Stimulated activated effector memory CD8-positive, alpha-beta T cell treated with anti-CD3 and anti-CD28 coated beads, Interleukin-12 subunit alpha, Interleukin-12 subunit beta, amount 100 ng/mL, for 72 hours (primary cell): ENCODE results near the gene ZC4H2.
A peak's percentile ranks its signal among the peaks of the same experiment; 100 is the strongest.
"Not testable (repeated sequence)": the region's sequence is repeated elsewhere in the genome, so short reads cannot be mapped to it uniquely, and the experiment has no call there.

Source experiments
- ATAC-seq: fragments of 150-1000 bp; cut with Tn5 transposase; 2 replicates; pipeline ENCODE4 v1.10.0; 2021
- DNase-seq, 2 donors: peaks; one replicate each; pipeline ENCODE4 v3.0.0; 2021 to 2022; ENCODE audit warnings: low spot score in 2 of 2
- H3K27ac Mint-ChIP-seq: one replicate; pipeline ENCODE4 v1.8.0; 2022; ENCODE audit warnings: mild to moderate bottlenecking, mixed read lengths
- H3K36me3 Mint-ChIP-seq: one replicate; pipeline ENCODE4 v1.8.0; 2022; ENCODE audit warnings: mild to moderate bottlenecking, mixed read lengths
- H3K4me1 Mint-ChIP-seq: one replicate; pipeline ENCODE4 v1.8.0; 2022; ENCODE audit warnings: mixed read lengths
- H3K4me3 Mint-ChIP-seq: one replicate; pipeline ENCODE4 v1.8.0; 2022; ENCODE audit warnings: mild to moderate bottlenecking, mixed read lengths
- H3K9me3 Mint-ChIP-seq: one replicate; pipeline ENCODE4 v1.8.0; 2022; ENCODE audit warnings: mixed read lengths

Gene ZC4H2, protein sequence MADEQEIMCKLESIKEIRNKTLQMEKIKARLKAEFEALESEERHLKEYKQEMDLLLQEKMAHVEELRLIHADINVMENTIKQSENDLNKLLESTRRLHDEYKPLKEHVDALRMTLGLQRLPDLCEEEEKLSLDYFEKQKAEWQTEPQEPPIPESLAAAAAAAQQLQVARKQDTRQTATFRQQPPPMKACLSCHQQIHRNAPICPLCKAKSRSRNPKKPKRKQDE

GRCh38 chrX:64975989-64976672, at the start of gene ZC4H2:
Gene ZC4H2 (minus strand): TSS chrX:64976450. CDS start chrX:64976377, 73 bp downstream.
- no peaks in the 10 kb centered on the region for H3K9me3 Mint-ChIP-seq
- DNase-seq: peak; percentile 4 to 65
- H3K27ac Mint-ChIP-seq: peak within 1 kb of the TSS; percentile 89
- no peaks in the 10 kb centered on the region for H3K4me1 Mint-ChIP-seq
- peak; percentile 99 for ATAC-seq
- peak within 1 kb of the TSS; percentile 96 for H3K4me3 Mint-ChIP-seq
- no peaks in the 10 kb centered on the region for H3K36me3 Mint-ChIP-seq

DNA sequence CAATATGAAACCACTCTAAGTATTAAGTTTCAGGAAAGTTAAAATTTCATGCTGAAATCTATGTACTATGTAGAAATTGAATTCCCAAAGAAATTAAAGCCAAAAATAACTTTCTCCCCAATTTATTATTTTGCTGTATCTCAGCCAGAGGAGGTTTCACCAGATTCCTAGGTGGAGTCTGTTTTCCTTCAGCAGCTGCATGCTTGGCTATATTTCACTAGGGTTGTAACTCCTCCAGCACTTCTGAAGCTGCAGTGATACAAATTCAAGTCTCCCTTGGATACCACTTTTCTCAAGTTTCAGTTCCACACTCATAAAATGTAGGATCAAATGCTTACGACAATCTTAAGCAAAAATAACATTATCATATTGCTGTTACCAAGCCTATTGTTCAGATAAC, 41.2 kb upstream of the ZC4H2 start:
- Mint-ChIP-seq H3K36me3 (no peaks in the 10 kb centered on the region), H3K4me3 (no peak overlapping the region), H3K4me1 (no peaks in the 10 kb centered on the region), H3K9me3 (peaks cover 3% of the 10 kb centered on the region), H3K27ac (no peak overlapping the region)
- ATAC-seq (no peak), DNase-seq (no peak)

DNA sequence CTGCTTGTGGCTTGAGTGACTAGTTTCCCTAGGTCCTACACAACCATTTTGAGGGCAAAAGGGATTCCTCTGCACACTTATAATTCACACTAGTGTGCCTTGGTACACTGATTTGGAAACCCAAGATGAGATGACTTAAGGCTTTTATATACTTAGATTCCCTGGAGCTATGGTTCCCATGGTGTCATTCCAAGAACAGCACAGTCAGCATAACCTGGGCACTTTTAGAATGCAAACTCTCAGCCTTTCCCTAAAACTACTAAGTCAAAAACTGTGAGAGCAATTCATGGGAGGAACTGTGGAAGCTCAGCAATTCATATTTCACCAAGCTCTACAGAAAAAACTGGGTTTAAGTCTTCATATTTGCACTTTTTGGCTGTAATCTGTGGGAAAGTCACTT, 38.0 kb upstream of the ZC4H2 start:
- ATAC-seq: no peak
- Mint-ChIP-seq H3K4me3 (no peak overlapping the region), H3K4me1 (no peaks in the 10 kb centered on the region), H3K27ac (no peak overlapping the region), H3K9me3 (no peaks in the 10 kb centered on the region), H3K36me3 (no peaks in the 10 kb centered on the region)
- no peak for DNase-seq

- ATAC-seq (no peak), DNase-seq (no peak)
- Mint-ChIP-seq H3K27ac (no peak overlapping the region), H3K4me3 (no peak overlapping the region), H3K9me3 (no peaks in the 10 kb centered on the region), H3K4me1 (no peaks in the 10 kb centered on the region), H3K36me3 (no peaks in the 10 kb centered on the region)
Measured at GRCh38 chrX:65009459-65009858, 33.2 kb upstream of the ZC4H2 start.

DNA sequence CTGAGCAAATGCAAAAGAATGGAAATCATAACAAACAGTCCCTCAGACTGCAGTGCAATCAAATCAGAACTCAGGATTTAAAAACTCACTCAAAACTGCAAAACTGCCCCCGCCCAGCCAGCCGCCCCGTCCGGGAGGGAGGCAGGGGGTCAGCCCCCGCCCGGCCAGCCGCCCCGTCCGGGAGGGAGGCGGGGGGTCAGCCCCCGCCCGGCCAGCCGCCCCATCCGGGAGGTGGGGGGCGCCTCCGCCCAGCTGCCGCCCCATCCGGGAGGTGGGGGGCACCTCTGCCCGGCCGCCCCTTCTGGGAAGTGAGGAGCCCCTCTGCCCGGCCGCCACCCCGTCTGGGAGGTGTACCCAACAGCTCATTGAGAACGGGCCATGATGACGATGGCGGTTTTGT, 26.0 kb upstream of the ZC4H2 start:
- H3K36me3 Mint-ChIP-seq, H3K4me1 Mint-ChIP-seq, H3K27ac Mint-ChIP-seq, H3K4me3 Mint-ChIP-seq, H3K9me3 Mint-ChIP-seq, DNase-seq, ATAC-seq: not testable (repeated sequence)

GRCh38 chrX:64996805-64997204, 20.6 kb upstream of the ZC4H2 start:
- ATAC-seq: no peak

DNA sequence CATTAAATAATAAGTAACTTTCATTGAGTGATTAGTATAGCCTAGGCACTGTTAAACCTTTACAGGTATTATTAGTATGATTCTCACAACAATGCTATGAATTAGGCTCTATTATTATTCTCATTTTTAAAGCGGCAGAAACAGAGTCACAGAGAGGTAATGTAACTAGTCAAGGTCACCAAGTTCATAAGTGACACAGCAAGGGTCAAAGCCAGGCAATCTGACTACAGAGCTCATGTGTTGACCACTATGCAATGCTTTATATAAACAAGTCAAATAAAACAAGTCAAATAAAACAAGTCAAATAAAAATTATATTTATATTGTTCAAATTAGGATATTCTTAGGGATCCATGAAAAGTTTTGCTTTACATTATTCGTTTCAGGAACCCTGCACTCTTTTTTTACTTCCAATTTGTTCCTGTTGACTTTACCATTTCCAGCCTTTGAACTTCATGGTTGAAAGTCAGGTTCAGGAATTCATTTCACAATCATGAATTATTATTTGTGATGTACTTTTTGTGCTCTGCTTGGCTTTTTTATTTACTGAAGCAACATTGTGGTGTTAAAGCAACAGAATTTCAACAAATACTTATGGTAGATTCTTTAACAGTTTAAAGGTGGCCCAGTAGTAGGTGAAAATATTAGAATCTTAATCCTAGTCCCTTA, 18.0 kb upstream of the ZC4H2 start:
- Mint-ChIP-seq H3K9me3 (no peaks in the 10 kb centered on the region), H3K36me3 (no peaks in the 10 kb centered on the region), H3K4me3 (no peak overlapping the region), H3K4me1 (no peaks in the 10 kb centered on the region), H3K27ac (no peak overlapping the region)
- DNase-seq (no peak), ATAC-seq (no peak)

More at GRCh38 chrX:64996805-64997204, 20.6 kb upstream of the ZC4H2 start:
- no peaks in the 10 kb centered on the region for H3K36me3 Mint-ChIP-seq
- DNase-seq: no peak
- H3K27ac Mint-ChIP-seq: no peak overlapping the region
- no peaks in the 10 kb centered on the region for H3K9me3 Mint-ChIP-seq
- no peaks in the 10 kb centered on the region for H3K4me1 Mint-ChIP-seq
- no peak overlapping the region for H3K4me3 Mint-ChIP-seq

DNA sequence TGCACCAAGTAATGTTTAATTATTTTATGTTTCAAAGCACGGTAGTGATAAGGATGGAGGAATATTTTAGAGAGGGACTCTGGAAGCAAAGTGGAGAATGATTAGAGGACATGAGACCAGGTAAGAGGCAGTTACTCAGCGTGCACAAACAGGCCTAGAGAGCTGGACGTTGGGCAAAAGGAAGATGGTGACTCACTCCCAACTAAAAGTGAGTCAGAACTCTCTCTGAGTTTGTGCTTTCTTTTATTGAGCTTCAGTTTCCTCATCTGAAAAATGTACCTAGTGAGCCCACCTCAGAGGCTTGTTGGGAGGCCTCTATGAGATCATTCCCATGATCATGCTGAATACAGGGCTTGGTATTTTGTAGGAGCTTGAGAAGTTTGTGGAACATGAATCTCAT, 1.6 kb upstream of the ZC4H2 start:
- Mint-ChIP-seq H3K27ac (no peak overlapping the region), H3K36me3 (no peaks in the 10 kb centered on the region), H3K4me1 (no peaks in the 10 kb centered on the region), H3K9me3 (no peaks in the 10 kb centered on the region), H3K4me3 (no peak overlapping the region)
- ATAC-seq (no peak), DNase-seq (no peak)

DNA sequence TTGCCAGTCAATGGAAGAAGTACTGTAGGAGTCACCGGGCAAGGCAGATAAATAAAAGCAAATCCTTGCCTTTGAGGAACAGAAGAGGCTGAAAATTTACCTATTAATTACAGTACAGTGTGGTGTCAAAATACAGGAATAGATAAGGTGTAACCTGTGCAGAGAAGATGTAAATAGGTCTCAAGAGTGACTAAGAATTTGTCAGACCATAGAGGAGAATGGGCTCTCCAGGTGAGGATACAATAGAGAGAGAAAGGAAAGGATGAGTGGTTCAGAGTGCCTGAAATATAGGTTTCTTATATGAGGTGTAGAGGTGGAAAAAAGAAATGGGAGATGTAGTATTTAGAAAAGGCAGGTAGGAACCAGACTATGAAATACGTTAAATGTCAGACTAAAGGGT, 801 bp upstream of the ZC4H2 start:
- H3K36me3 Mint-ChIP-seq: no peaks in the 10 kb centered on the region
- no peak overlapping the region for H3K27ac Mint-ChIP-seq
- H3K4me1 Mint-ChIP-seq: no peaks in the 10 kb centered on the region
- H3K9me3 Mint-ChIP-seq: no peaks in the 10 kb centered on the region
- peak overlapping the region; percentile 96 for H3K4me3 Mint-ChIP-seq
- no peak for DNase-seq
- ATAC-seq: no peak

DNA sequence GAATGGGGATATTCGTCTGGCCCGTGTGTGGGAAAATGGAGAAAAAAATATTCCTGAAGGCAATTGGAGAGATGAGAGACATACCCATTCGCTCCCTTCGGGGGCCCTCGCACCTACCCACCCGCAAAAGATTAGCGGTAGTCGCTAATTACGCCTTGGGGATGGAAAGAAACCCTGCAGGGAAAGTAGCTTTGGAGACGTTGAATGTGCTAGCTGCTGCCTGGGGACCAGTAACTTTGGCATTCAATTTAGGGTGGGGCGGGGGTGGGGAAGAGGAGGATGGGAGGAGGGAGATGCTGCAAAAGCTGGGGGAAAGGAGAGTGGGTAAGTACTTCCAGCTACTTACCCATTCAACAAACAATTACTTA, 407 bp upstream of the ZC4H2 start:
- ATAC-seq (no peak), DNase-seq (no peak)
- peak overlapping the region; percentile 96 for H3K4me3 Mint-ChIP-seq
- no peaks in the 10 kb centered on the region for H3K36me3 Mint-ChIP-seq
- H3K27ac Mint-ChIP-seq: peak overlapping the region; percentile 89
- H3K4me1 Mint-ChIP-seq: no peaks in the 10 kb centered on the region
- H3K9me3 Mint-ChIP-seq: no peaks in the 10 kb centered on the region

DNA sequence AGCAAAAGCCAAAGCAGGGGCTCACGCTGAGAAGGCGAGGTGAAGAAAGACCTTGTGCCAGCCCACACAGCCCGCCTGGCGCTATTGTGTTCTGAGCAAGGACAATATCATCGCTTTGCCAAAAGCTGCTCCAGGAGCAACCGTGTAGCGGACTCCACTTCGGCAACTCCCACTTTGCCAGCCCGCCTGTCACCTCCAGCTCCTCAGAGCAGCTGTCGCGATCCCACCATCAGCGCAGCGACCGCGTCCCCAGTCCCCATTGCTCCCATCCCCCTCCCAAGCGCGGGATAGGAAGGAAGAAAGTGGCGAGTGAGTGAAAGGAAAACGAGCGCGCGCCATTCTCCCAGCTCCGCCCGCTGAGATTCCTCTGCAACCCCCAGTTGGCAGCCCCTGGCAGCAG, 759 bp downstream of the ZC4H2 start:
- no peaks in the 10 kb centered on the region for H3K36me3 Mint-ChIP-seq
- ATAC-seq (peak; percentile 59), DNase-seq (peak; percentile 1 to 46)
- H3K9me3 Mint-ChIP-seq: no peaks in the 10 kb centered on the region
- H3K4me1 Mint-ChIP-seq: no peaks in the 10 kb centered on the region
- H3K4me3 Mint-ChIP-seq: peak overlapping the region; percentile 96
- H3K27ac Mint-ChIP-seq: peak overlapping the region; percentile 89

DNA sequence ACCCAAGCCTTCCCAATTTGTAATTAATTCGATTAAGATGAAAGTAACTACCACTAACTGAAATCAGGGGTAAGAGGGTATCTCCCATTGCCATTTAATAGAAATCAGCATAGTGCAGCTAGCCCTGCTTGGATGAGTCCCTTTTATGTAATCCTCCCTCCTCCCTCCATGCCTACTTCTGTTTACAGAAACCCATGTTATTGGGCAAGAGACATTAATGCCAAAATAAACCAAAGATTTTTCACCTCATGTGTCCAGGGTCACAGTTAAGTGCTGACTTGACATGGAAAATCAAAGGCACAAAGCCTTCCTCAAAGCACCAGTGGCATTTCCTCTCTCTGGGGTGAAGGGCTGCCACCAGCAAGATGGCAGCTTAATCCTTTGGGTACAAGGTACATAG, 50.8 kb downstream of the ZC4H2 start:
- DNase-seq (no peak), ATAC-seq (no peak)
- Mint-ChIP-seq H3K4me1 (no peaks in the 10 kb centered on the region), H3K9me3 (peaks cover 12% of the 10 kb centered on the region), H3K36me3 (peaks cover 5% of the 10 kb centered on the region), H3K27ac (no peak overlapping the region), H3K4me3 (no peak overlapping the region)

GRCh38 chrX:64908121-64908520, 68.1 kb downstream of the ZC4H2 start:
- DNase-seq (no peak), ATAC-seq (no peak)
- Mint-ChIP-seq H3K4me1 (no peaks in the 10 kb centered on the region), H3K9me3 (peaks cover 14% of the 10 kb centered on the region), H3K4me3 (no peak overlapping the region), H3K27ac (no peak overlapping the region), H3K36me3 (no peaks in the 10 kb centered on the region)

GRCh38 chrX:64894454-64895038, 81.7 kb downstream of the ZC4H2 start:
- Mint-ChIP-seq H3K9me3 (peaks cover 2% of the 10 kb centered on the region), H3K36me3 (no peaks in the 10 kb centered on the region), H3K4me1 (no peaks in the 10 kb centered on the region), H3K4me3 (no peak overlapping the region), H3K27ac (no peak overlapping the region)
- ATAC-seq: peak; percentile 42
- DNase-seq: peak; percentile 3 to 49

DNA sequence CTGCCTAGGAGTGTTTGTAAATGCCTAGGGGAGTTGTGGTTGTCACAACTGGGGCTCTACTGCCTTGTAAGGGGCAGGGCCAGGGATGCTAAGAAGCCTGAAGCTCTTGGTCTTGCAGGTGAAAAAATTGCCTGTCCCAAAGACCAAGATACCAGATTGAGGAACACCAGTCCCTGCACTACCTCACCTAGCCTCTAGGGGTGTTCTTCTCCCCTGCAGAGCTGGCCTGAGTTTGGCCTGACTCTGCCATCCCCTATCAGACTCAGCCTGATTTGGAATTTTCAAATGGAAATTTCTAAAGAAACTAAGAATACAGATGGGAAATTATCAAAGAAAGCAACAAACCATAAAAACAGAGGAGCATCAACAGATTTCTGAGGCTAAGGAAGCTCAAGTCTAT, 90.4 kb downstream of the ZC4H2 start:
- DNase-seq (no peak), ATAC-seq (no peak)
- Mint-ChIP-seq H3K4me3 (no peak overlapping the region), H3K9me3 (peaks cover 6% of the 10 kb centered on the region), H3K36me3 (no peaks in the 10 kb centered on the region), H3K4me1 (no peaks in the 10 kb centered on the region), H3K27ac (no peak overlapping the region)

- H3K9me3 Mint-ChIP-seq: peaks cover 13% of the 10 kb centered on the region
- ATAC-seq, H3K4me3 Mint-ChIP-seq, DNase-seq, H3K27ac Mint-ChIP-seq, H3K36me3 Mint-ChIP-seq, H3K4me1 Mint-ChIP-seq: not testable (repeated sequence)
Measured at GRCh38 chrX:64878709-64879108, 97.5 kb downstream of the ZC4H2 start.
